Neuronal stem cell (in vitro differentiated cells): Measurements from ENCODE around the gene ATG4B.

Source experiments
- DNase-seq: peaks from one replicate; pipeline ENCODE4 v3.0.0-alpha.2; 2013; ENCODE audit warnings: low spot score
- H2AFZ ChIP-seq: one replicate; pipeline ENCODE4 v1.6.1; 2013; ENCODE audit warnings: mild to moderate bottlenecking, low read length, inconsistent platforms
- H2AK5ac ChIP-seq: 2 replicates; pipeline ENCODE4 v1.6.1; 2013; ENCODE audit warnings: low read depth, mild to moderate bottlenecking, inconsistent platforms, low read length, moderate library complexity, mixed read lengths
- H2BK120ac ChIP-seq: 2 replicates; pipeline ENCODE4 v1.6.1; 2013; ENCODE audit warnings: low read depth, mild to moderate bottlenecking, inconsistent platforms, low read length, moderate library complexity, mixed read lengths
- H2BK12ac ChIP-seq: one replicate; pipeline ENCODE4 v1.6.1; 2013; ENCODE audit warnings: low read length, inconsistent platforms
- H2BK15ac ChIP-seq: 2 replicates; pipeline ENCODE4 v1.6.1; 2013; ENCODE audit warnings: mild to moderate bottlenecking, low read length, inconsistent platforms, mixed read lengths
- H2BK5ac ChIP-seq: one replicate; pipeline ENCODE4 v1.6.1; 2013; ENCODE audit warnings: inconsistent platforms, mild to moderate bottlenecking, low read length, moderate library complexity
- H3K14ac ChIP-seq: one replicate; pipeline ENCODE4 v1.6.1; 2013; ENCODE audit warnings: low read length, inconsistent platforms
- H3K18ac ChIP-seq: 2 replicates; pipeline ENCODE4 v1.6.1; 2013; ENCODE audit warnings: low read length, inconsistent platforms
- H3K23ac ChIP-seq: 2 replicates; pipeline ENCODE4 v1.6.1; 2013; ENCODE audit warnings: low read depth, mild to moderate bottlenecking, mixed read lengths, low read length, inconsistent platforms; ENCODE audit not compliant: poor library complexity
- H3K27ac ChIP-seq: replicated peaks from 3 replicates; pipeline ENCODE4 v1.5.1; 2013; ENCODE audit warnings: low read length, inconsistent platforms
- H3K27me3 ChIP-seq, 3 experiments: 2 replicates each; pipeline ENCODE4 v1.6.1; 2013; ENCODE audit warnings: low read length in 3 of 3, mild to moderate bottlenecking in 2 of 3, inconsistent platforms in 1 of 3, low read depth in 1 of 3, mixed read lengths in 1 of 3, moderate library complexity in 1 of 3; ENCODE audit not compliant: control insufficient read depth in 3 of 3, insufficient read depth in 3 of 3
- H3K36me3 ChIP-seq, 2 donors: replicated peaks in 1 of 2; 2 replicates each; pipeline ENCODE4 v1.6.1; 2013; ENCODE audit warnings: low read length in 2 of 2; ENCODE audit not compliant: control insufficient read depth in 2 of 2, insufficient read depth in 2 of 2
- H3K4ac ChIP-seq: 2 replicates; pipeline ENCODE4 v1.6.1; 2013; ENCODE audit warnings: inconsistent platforms, mild to moderate bottlenecking, low read length, moderate library complexity
- H3K4me1 ChIP-seq, 2 donors: 1 replicate in 1 of 2; 2 replicates in 1 of 2; pipeline ENCODE4 v1.6.1; 2013; ENCODE audit warnings: low read length in 2 of 2, low read depth in 1 of 2; ENCODE audit not compliant: control insufficient read depth in 2 of 2, insufficient read depth in 1 of 2
- H3K4me2 ChIP-seq: one replicate; pipeline ENCODE4 v1.6.1; 2013; ENCODE audit warnings: mild to moderate bottlenecking, low read length, inconsistent platforms; ENCODE audit not compliant: insufficient read depth, poor library complexity, severe bottlenecking
- H3K4me3 ChIP-seq, 2 donors: 2 replicates each; pipeline ENCODE4 v1.5.1; 2013; ENCODE audit warnings: low read length in 2 of 2, mild to moderate bottlenecking in 2 of 2, inconsistent platforms in 1 of 2, moderate library complexity in 1 of 2
- H3K79me1 ChIP-seq: one replicate; pipeline ENCODE4 v1.6.1; 2013; ENCODE audit warnings: low read depth, mild to moderate bottlenecking, inconsistent platforms, low read length, moderate library complexity
- H3K9ac ChIP-seq: one replicate; pipeline ENCODE4 v1.6.1; 2013; ENCODE audit warnings: mild to moderate bottlenecking, low read depth, low read length, inconsistent platforms; ENCODE audit not compliant: poor library complexity
- H3K9me3 ChIP-seq, 2 donors: replicated peaks in 1 of 2; 2 replicates each; pipeline versions ENCODE3 to v1.6.1; 2013; ENCODE audit warnings: low read length in 2 of 2, mild to moderate bottlenecking in 2 of 2, inconsistent platforms in 1 of 2, low read depth in 1 of 2, mixed read lengths in 1 of 2, moderate library complexity in 1 of 2; ENCODE audit not compliant: control insufficient read depth in 2 of 2, insufficient read depth in 1 of 2
- H4K8ac ChIP-seq: one replicate; pipeline ENCODE4 v1.6.1; 2013; ENCODE audit warnings: low read depth, mild to moderate bottlenecking, inconsistent platforms, low read length, moderate library complexity
- H4K91ac ChIP-seq: one replicate; pipeline ENCODE4 v1.6.1; 2013; ENCODE audit warnings: low read length, low read depth, mild to moderate bottlenecking, inconsistent platforms; ENCODE audit not compliant: poor library complexity
- WGBS, 2 donors: extraction: QIAGEN DNeasy Blood & Tissue Kit; methylation state at CpG; one replicate each; pipeline ENCODE4 v1.1.7; 2013; ENCODE audit warnings: missing lambda C conversion rate in 2 of 2, mixed read lengths in 1 of 2; ENCODE audit not compliant: insufficient read length in 2 of 2, insufficient replicate concordance in 1 of 2; ENCODE audit errors: extremely low coverage in 2 of 2; 5-methylcytosine and 5-hydroxymethylcytosine counted together

The ATG4B gene

DNA sequence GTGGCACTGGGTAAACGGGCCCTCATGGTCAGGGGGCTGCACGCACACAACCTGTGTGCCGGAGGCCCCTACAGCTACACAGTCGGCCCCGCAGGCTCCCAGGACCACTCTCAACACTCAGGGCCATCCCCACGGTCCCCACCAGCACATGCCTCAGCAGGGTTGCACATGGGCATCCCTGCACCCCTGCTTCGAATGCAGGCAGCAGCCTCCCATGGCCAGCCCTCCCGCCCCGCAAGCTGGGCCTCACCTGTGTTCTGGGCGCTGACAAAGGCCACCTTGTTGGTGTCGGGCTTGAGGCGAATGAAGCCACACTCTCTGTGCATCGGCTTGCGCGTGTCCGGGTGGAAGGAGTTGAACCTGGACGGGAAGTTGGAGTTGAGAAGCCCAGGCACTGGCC is 34.8 kb upstream of the ATG4B start:
- no peak overlapping the region for H3K4me2 ChIP-seq
- no peak overlapping the region for H2BK15ac ChIP-seq
- no peak overlapping the region for H4K91ac ChIP-seq
- no peak overlapping the region for H3K18ac ChIP-seq
- H2BK120ac ChIP-seq: no peak overlapping the region
- no peak for DNase-seq
- no peak overlapping the region for H3K23ac ChIP-seq
- no peaks in the 10 kb centered on the region for H3K27me3 ChIP-seq
- H3K14ac ChIP-seq: peak overlapping the region; percentile 82
- H2BK12ac ChIP-seq: no peak overlapping the region
- H3K4me1 ChIP-seq: no peaks in the 10 kb centered on the region
- H3K9me3 ChIP-seq: no peaks in the 10 kb centered on the region
- H4K8ac ChIP-seq: no peak overlapping the region
- H2AK5ac ChIP-seq: no peak overlapping the region
- peak overlapping the region; percentile 66 for H2BK5ac ChIP-seq
- no peak overlapping the region for H2AFZ ChIP-seq
- peak overlapping the region; percentile 23 for H3K4ac ChIP-seq
- H3K9ac ChIP-seq: no peak overlapping the region
- no CpG with 5 or more reads among the region's 17 CpGs for whole genome bisulfite sequencing, 2 donors
- H3K27ac ChIP-seq: no peak overlapping the region
- peaks cover 4% of the 10 kb centered on the region for H3K79me1 ChIP-seq
- H3K4me3 ChIP-seq: no peak overlapping the region
- H3K36me3 ChIP-seq: peaks cover 13 to 77% of the 10 kb centered on the region in 2 donors

DNA sequence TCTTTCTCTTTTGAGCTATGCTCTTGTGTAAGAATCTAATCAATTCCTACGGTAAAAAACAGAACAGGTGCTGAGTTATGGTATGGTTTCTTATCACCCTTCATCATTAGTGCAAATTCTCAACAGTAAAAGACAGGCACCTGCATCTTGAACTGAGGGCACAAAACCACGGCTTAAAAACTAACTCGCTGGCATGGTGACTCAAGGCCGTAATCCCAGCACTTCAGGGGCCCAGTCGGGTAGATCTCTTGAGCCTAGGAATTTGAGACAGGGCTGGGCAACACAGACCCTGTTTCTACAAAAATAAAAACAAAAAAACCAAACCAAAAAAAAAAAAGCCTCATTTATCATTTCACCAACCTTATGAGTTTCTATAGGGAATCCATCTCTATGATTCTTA is 33.8 kb upstream of the ATG4B start:
- Histone ChIP-seq H3K4me1 (no peaks in the 10 kb centered on the region), H2BK120ac (no peak overlapping the region), H3K4me2 (no peak overlapping the region), H4K8ac (no peak overlapping the region), H3K36me3 (peaks cover 13 to 74% of the 10 kb centered on the region in 2 donors), H3K27ac (no peak overlapping the region), H2BK12ac (no peak overlapping the region), H3K14ac (no peak overlapping the region), H3K9ac (no peak overlapping the region), H3K9me3 (no peaks in the 10 kb centered on the region), H4K91ac (no peak overlapping the region), H2AFZ (no peak overlapping the region), H2BK15ac (no peak overlapping the region), H3K79me1 (peaks cover 4% of the 10 kb centered on the region), H3K27me3 (no peaks in the 10 kb centered on the region), H3K4ac (no peak overlapping the region), H2AK5ac (no peak overlapping the region), H3K18ac (no peak overlapping the region), H2BK5ac (no peak overlapping the region), H3K4me3 (no peak overlapping the region), H3K23ac (no peak overlapping the region)
- WGBS, 2 donors: no CpG with 5 or more reads among the region's 5 CpGs
- no peak for DNase-seq

DNA sequence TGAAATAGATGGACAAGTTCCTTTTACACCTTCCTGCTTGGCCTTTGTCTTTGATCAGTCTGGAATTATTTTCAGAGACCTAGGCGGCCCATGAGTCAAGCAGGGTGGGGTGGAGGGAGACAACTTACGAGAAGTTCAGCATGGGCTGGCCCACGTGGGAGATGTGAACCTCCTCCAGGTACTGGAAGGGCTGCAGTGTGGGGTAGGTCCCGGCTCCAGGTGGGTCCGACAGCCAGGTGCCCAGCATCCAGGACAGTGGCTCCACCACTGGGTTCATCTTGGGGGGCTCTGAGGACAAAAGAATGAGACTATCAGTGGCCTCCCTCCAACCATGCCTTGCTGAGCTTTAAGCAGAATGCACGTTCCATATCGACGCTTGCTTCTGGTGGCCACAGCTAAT is 31.3 kb upstream of the ATG4B start:
- Histone ChIP-seq H2BK120ac (no peak overlapping the region), H3K14ac (no peak overlapping the region), H3K4me3 (no peak overlapping the region), H4K91ac (no peak overlapping the region), H3K4me1 (peaks cover 0 to 4% of the 10 kb centered on the region in 2 donors), H4K8ac (no peak overlapping the region), H3K36me3 (peaks cover 13 to 58% of the 10 kb centered on the region in 2 donors), H3K4ac (no peak overlapping the region), H3K23ac (no peak overlapping the region), H2BK5ac (no peak overlapping the region), H3K79me1 (peaks cover 11% of the 10 kb centered on the region), H2BK15ac (no peak overlapping the region), H3K27ac (no peak overlapping the region), H2AK5ac (no peak overlapping the region), H3K18ac (no peak overlapping the region), H3K9ac (no peak overlapping the region), H2AFZ (no peak overlapping the region), H3K27me3 (no peaks in the 10 kb centered on the region), H2BK12ac (no peak overlapping the region), H3K4me2 (no peak overlapping the region), H3K9me3 (no peaks in the 10 kb centered on the region)
- WGBS, 2 donors: no CpG with 5 or more reads among the region's 8 CpGs
- DNase-seq: no peak

DNA sequence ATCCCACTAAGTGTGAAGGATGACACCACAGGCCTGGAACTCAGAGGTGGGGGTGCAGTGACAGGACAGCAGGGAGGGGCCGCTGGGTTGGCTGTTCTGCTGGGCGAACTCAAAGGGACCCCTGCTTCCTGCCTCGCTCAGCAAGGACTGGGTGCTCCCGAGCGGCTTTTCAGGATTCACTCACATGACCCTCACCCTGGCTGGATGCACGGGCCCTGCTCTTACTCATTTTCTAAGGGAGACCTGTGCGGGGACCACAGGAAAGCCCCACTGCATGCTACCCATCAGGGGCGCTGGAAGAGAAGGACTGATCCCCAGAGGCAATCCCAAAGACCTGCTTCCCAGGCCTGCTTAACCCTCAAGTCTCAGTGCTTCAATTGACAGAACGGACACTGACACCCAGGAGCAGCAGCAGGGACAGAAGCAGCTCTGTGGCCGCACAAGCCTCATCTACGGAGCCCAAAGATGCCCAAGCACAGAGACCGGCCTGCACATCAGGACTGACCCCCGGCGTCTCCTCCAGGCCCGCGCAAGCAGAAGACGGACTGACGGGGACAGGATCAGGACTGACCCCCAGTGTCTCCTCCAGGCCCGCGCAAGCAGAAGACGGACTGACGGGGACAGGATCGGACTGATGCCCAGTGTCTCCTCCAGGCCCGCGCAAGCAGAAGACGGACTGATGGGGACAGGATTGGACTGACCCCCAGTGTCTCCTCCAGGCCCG is 30.2 kb upstream of the ATG4B start:
- H3K36me3 ChIP-seq: peaks cover 8 to 49% of the 10 kb centered on the region in 2 donors
- DNase-seq: no peak
- peaks cover 0 to 4% of the 10 kb centered on the region in 2 donors for H3K4me1 ChIP-seq
- no peak overlapping the region for H3K18ac ChIP-seq
- H3K23ac ChIP-seq: no peak overlapping the region
- no peak overlapping the region for H4K8ac ChIP-seq
- H4K91ac ChIP-seq: no peak overlapping the region
- no peak overlapping the region for H2BK15ac ChIP-seq
- no peak overlapping the region for H2BK5ac ChIP-seq
- no peak overlapping the region for H2AFZ ChIP-seq
- no peaks in the 10 kb centered on the region for H3K9me3 ChIP-seq
- no peak overlapping the region for H3K4me3 ChIP-seq
- H3K4ac ChIP-seq: no peak overlapping the region
- H3K27me3 ChIP-seq: no peaks in the 10 kb centered on the region
- no peak overlapping the region for H3K27ac ChIP-seq
- H3K9ac ChIP-seq: no peak overlapping the region
- no peak overlapping the region for H3K4me2 ChIP-seq
- H2BK12ac ChIP-seq: no peak overlapping the region
- H3K79me1 ChIP-seq: peaks cover 11% of the 10 kb centered on the region
- H3K14ac ChIP-seq: peak overlapping the region; percentile 8
- no peak overlapping the region for H2BK120ac ChIP-seq
- no peak overlapping the region for H2AK5ac ChIP-seq
- WGBS, 2 donors: no CpG with 5 or more reads among the region's 27 CpGs
